Panc1 (cell line): ENCODE results near the gene SPRY1.

Source experiments
- CTCF ChIP-seq: fragments of 450-650 bp; IDR thresholded peaks from 2 replicates; pipeline ENCODE4 v1.5.1; 2017; ENCODE audit warnings: mild to moderate bottlenecking
- POLR2AphosphoS5 ChIP-seq: IDR thresholded peaks from 2 replicates; pipeline ENCODE4 v1.6.1; 2012; ENCODE audit warnings: mild to moderate bottlenecking, low read depth, low read length, moderate library complexity
- REST ChIP-seq, 2 experiments: IDR thresholded peaks; 2 replicates each; pipeline ENCODE4 v1.6.1; 2011 to 2012; ENCODE audit warnings: low read depth in 2 of 2, control low read depth in 1 of 2, low read length in 1 of 2, mild to moderate bottlenecking in 1 of 2, moderate library complexity in 1 of 2; ENCODE audit not compliant: insufficient read depth in 1 of 2
- SIN3A ChIP-seq: IDR thresholded peaks from 2 replicates; pipeline ENCODE4 v1.6.1; 2012; ENCODE audit warnings: low read depth, mild to moderate bottlenecking, low read length, moderate library complexity, borderline replicate concordance; ENCODE audit not compliant: insufficient read depth

GRCh38 chr4:123418351-123418931 lies 21.8 kb downstream of the SPRY1 start:
- no peak for TF ChIP-seq CTCF
- no peak for TF ChIP-seq SIN3A
- no peak for TF ChIP-seq REST (IDR thresholded peaks at IDR 0.05; ENCODE audit: insufficient read depth in 1 of 2, low read depth in 2 of 2, low read length in 1 of 2)
- TF ChIP-seq POLR2AphosphoS5, result 0 out of 2 replicates have a peak, but pooled peaks have one; percentile 50
